BJ (cell line): ENCODE data around the gene BBIP1. TPM values are rescaled to one million over a fixed set of nuclear protein-coding genes. Genes with fewer than 3 reads are reported as not detected.

Experiments used
- CTCF ChIA-PET: fragments of 350-600 bp; formaldehyde crosslinking; extraction: SDS; loops from one replicate; lab custom pipeline; 2021; ENCODE audit warnings: antibody characterized with exemption, inconsistent platforms; lab: Yijun Ruan, JAX
- POLR2A ChIA-PET: fragments of 300-600 bp; sonication (Branson Sonifier 250); formaldehyde crosslinking; extraction: SDS; loops from one replicate; lab custom pipeline; 2021; ENCODE audit warnings: antibody characterized with exemption; lab: Charles Lee
- DNase-seq: peaks from one replicate; pipeline ENCODE4 v3.0.0-alpha.2; 2011; ENCODE audit warnings: low read depth
- H3K27me3 ChIP-seq: 2 replicates; pipeline ENCODE4 v1.6.0; 2011; ENCODE audit warnings: low read length; ENCODE audit not compliant: control insufficient read depth, insufficient read depth
- H3K36me3 ChIP-seq: 2 replicates; pipeline ENCODE4 v1.5.1; 2011; ENCODE audit warnings: low read length; ENCODE audit not compliant: control insufficient read depth, insufficient read depth
- H3K4me3 ChIP-seq: 2 replicates; pipeline ENCODE4 v1.5.1; 2011; ENCODE audit warnings: low read depth, mild to moderate bottlenecking, control low read depth, low read length
- polyA plus RNA-seq: library from polyadenylated mRNA; depleted of rRNA; stranded (reverse); fragments of >200 nt; gene quantifications from 2 replicates; pipeline ENCODE4 v1.2.3, GENCODE V29; 2011
- TF ChIP-seq, protein P1 (sequence below): IDR thresholded peaks from 2 replicates; pipeline ENCODE4 v1.5.1; 2011; ENCODE audit warnings: low read depth, mild to moderate bottlenecking, control low read depth, inconsistent platforms, low read length, moderate library complexity; ENCODE audit not compliant: insufficient read depth

Gene BBIP1
- polyA plus RNA-seq, 1 experiment = 11.0 TPM

DNA sequence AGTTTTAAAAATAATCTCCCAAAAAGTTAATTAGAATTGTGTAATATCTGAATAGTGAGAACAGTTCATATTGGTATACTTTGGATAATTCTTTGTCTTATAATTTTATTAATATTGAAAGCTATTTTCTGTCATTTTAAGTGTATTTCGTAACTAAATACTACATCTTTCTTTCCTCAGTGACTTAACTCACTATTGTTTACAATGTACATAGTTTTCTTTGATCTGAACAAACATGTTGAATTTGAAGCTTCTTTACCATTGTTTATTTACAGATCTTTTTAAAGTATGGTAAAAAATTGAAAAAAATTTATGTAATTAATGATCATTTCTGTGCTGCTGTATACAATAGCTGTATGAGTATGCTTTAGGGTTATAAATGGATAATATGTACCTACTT, 42.2 kb downstream of the BBIP1 start:
- Histone ChIP-seq H3K27me3 (no peaks in the 10 kb centered on the region), H3K4me3 (no peak overlapping the region), H3K36me3 (peaks cover 3% of the 10 kb centered on the region)
- TF ChIP-seq, protein P1, sequence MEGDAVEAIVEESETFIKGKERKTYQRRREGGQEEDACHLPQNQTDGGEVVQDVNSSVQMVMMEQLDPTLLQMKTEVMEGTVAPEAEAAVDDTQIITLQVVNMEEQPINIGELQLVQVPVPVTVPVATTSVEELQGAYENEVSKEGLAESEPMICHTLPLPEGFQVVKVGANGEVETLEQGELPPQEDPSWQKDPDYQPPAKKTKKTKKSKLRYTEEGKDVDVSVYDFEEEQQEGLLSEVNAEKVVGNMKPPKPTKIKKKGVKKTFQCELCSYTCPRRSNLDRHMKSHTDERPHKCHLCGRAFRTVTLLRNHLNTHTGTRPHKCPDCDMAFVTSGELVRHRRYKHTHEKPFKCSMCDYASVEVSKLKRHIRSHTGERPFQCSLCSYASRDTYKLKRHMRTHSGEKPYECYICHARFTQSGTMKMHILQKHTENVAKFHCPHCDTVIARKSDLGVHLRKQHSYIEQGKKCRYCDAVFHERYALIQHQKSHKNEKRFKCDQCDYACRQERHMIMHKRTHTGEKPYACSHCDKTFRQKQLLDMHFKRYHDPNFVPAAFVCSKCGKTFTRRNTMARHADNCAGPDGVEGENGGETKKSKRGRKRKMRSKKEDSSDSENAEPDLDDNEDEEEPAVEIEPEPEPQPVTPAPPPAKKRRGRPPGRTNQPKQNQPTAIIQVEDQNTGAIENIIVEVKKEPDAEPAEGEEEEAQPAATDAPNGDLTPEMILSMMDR = no peak
- CTCF ChIA-PET = interaction anchor here (0.8 to 1.7 kb wide), 4 partner anchors 11 to 200 kb away, joined by 3 to 5 read pairs (median 3); partner anchors contain the start of gene ADRA2A
- POLR2A ChIA-PET = no interaction called here
- no peak for DNase-seq

DNA sequence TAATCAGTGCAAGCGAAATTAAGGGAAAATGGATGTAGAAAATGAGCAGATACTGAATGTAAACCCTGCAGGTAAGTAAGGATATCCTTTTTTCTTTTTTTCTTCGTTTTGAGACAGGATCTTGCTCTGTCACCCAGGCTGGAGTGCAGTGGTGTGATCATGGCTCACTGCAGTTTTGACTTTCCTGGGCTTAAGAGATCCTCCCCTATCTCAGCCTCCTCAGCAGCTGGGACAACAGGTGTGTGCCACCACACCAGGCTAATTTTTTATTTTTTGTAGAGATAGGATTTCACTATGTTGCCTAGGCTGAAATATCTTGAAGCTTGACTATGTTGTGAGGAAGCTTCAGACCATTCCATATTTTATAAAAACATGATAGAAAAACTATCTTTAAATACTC, 43.0 kb downstream of the BBIP1 start:
- H3K36me3 ChIP-seq = no peaks in the 10 kb centered on the region; the same call in 1 of the 2 replicates
- ChIA-PET CTCF (interaction anchor here (1.0 to 1.7 kb wide), 2 partner anchors 11 to 66 kb away, joined by 3 to 5 read pairs; no protein-coding TSS in a partner anchor), POLR2A (no interaction called here)
- H3K4me3 ChIP-seq = no peak overlapping the region
- no peak for DNase-seq
- TF ChIP-seq, protein P1 = no peak
- no peaks in the 10 kb centered on the region for H3K27me3 ChIP-seq

DNA sequence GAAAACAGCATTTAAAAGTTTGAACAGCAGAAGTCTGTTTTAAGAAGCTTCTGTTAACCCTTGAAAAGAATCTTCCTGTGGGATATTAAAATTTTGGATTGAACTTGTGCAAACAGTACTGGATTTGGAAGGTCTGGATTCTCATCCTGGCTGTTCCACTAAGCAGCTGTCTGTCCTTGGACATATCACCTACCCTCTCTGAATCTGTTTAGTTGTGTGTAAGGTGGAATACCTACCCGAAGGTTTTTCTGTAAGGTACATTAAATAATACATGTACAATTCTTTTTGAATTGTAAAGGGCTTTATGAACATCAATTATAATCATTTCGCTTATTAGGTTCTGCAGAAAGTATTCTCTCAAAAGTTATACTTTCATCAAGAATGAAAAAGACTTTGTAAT, 45.0 kb downstream of the BBIP1 start:
- ChIA-PET CTCF (interaction anchor here (0.7 kb wide), 1 partner anchor 127 kb away, joined by 3 read pairs; no protein-coding TSS in a partner anchor), POLR2A (no interaction called here)
- no peak for DNase-seq
- H3K27me3 ChIP-seq = no peaks in the 10 kb centered on the region
- no peak overlapping the region for H3K4me3 ChIP-seq
- H3K36me3 ChIP-seq = no peaks in the 10 kb centered on the region; the same call in 1 of the 2 replicates
- TF ChIP-seq, protein P1 = no peak

DNA sequence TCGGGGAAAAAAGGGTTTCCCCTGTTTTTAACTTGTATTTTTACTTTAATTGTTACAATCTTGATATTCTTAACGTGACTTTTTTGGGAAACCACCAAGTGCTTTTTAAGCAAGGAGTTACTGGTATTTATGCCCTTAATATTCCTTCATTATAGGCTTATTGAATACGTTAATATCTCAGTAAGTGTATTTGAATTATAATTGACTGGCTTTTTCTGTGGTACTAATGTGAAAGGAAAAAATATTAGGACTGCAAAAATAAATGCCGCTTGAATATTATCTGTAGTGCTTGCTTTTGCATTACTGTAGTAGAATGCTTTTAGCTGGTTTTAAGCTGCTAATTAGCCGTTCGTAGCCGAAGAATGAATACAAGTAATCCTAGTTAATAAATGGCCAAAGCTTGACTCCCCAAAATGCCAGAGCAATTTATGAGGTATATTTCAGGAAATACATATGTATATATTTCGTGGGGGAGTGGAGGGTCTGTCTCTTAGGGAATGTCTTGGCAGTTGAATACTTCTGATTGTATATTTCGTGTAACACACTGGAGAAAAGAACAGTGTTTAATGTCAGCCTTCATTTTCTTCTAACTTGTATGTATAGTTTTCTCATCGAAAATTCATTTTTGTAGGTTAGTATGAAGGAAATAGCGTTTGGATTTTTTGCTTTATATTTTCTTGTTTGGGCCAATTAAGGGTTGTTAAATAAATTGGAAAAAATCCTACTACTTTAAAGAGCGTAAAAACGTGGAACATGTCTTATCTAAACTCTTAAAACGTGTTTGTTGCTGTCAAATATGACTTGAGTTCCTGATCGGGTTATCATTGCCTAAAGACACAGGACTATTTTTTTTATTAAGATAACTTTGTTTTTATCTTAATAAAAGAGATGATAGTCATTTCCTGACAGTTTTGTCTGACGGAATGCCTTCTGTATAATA, 45.7 kb downstream of the BBIP1 start:
- Histone ChIP-seq H3K36me3 (no peaks in the 10 kb centered on the region; the same call in 1 of the 2 replicates), H3K4me3 (peak overlapping the region; percentile 87), H3K27me3 (no peaks in the 10 kb centered on the region)
- TF ChIP-seq, protein P1 = no peak
- ChIA-PET POLR2A (interaction anchor here (0.5 kb wide), 1 partner anchor 9 kb away, joined by 4 read pairs; no protein-coding TSS in a partner anchor), CTCF (interaction anchor here (0.7 to 1.2 kb wide), 4 partner anchors 9 to 127 kb away, joined by 3 to 4 read pairs (median 4); no protein-coding TSS in a partner anchor)
- DNase-seq = no peak
